Aorta (tissue), 5 donors: ENCODE data around the gene ZNF681. TPM values are rescaled to one million over a fixed set of nuclear protein-coding genes. Genes with fewer than 3 reads are reported as not detected.

ENCODE experiments used
- ATAC-seq: fragments of 200-7000 bp; cut with Tn5 transposase; one replicate; pipeline ENCODE4 v1.9.1; 2022; ENCODE audit warnings: moderate library complexity; ENCODE audit not compliant: low FRiP score
- DNase-seq, 2 donors: peaks; one replicate each; pipeline ENCODE4 v3.0.0-alpha.2; 2020
- H3K27ac ChIP-seq, 2 donors: one replicate each; pipeline ENCODE4 v1.5.1; 2013; ENCODE audit warnings: low read length in 2 of 2, mild to moderate bottlenecking in 2 of 2, moderate library complexity in 2 of 2, control low read depth in 1 of 2, inconsistent platforms in 1 of 2, low read depth in 1 of 2
- H3K27me3 ChIP-seq, 2 donors: one replicate each; pipeline ENCODE4 v1.6.1; 2013; ENCODE audit warnings: control low read depth in 1 of 2, low read length in 1 of 2, mild to moderate bottlenecking in 1 of 2, moderate library complexity in 1 of 2; ENCODE audit not compliant: insufficient read depth in 2 of 2, control insufficient read depth in 1 of 2
- H3K36me3 ChIP-seq, 2 donors: one replicate each; pipeline ENCODE4 v1.6.1; 2013; ENCODE audit warnings: control low read depth in 1 of 2, low read length in 1 of 2, mild to moderate bottlenecking in 1 of 2; ENCODE audit not compliant: insufficient read depth in 2 of 2, control insufficient read depth in 1 of 2
- H3K4me1 ChIP-seq, 2 donors: one replicate each; pipeline ENCODE4 v1.6.1; 2013; ENCODE audit warnings: low read length in 2 of 2, control low read depth in 1 of 2, mild to moderate bottlenecking in 1 of 2, moderate library complexity in 1 of 2; ENCODE audit not compliant: insufficient read depth in 2 of 2, control insufficient read depth in 1 of 2
- H3K4me3 ChIP-seq, 2 donors: one replicate each; pipeline ENCODE4 v1.5.1; 2013; ENCODE audit warnings: low read length in 2 of 2, control low read depth in 1 of 2, mild to moderate bottlenecking in 1 of 2
- H3K9me3 ChIP-seq: one replicate; pipeline ENCODE4 v1.6.1; 2013; ENCODE audit warnings: mild to moderate bottlenecking, low read length; ENCODE audit not compliant: control insufficient read depth
- WGBS, 2 donors: extraction: QIAGEN DNeasy Blood & Tissue Kit; methylation state at CpG; one replicate each; pipeline ENCODE4 v1.1.7; 2013; 5-methylcytosine and 5-hydroxymethylcytosine counted together
- intact Hi-C, 2 donors: fragments of 100-400 bp; cut with DNase I; formaldehyde crosslinking; loops; one replicate each; pipeline versions ENCODE4 v1.14.2 to v1.15.0; 2022
- polyA plus RNA-seq, 2 donors: library from polyadenylated mRNA; stranded (reverse); fragments of 200-250 nt; gene quantifications; one replicate each; pipeline ENCODE4 v1.2.3, GENCODE V29; 2013
- total RNA-seq, 2 donors: library from RNA; stranded (reverse); fragmentation: NEBNext Ultra II Directional; extraction: Animal tissue kit (Norgen Biotek cat#: 25700); gene quantifications; one replicate each; pipeline ENCODE4 v1.2.1, GENCODE V29; 2021
- donor health status: healthy with polysubstance abuse.
- donor health status: Bipolar disorder and iron deficiency.
- donor health status: DM: no; HTN: no; CAD: no.
- donor health status: DM: no; HTN: no; CAD: no.
- donor health status: DM: yes; HTN: yes; CAD: no.

ZNF681 gene
- total and polyA plus RNA-seq, 4 donors, result 0.31 to 3.0 (median 0.91) TPM; not detected in 1

DNA sequence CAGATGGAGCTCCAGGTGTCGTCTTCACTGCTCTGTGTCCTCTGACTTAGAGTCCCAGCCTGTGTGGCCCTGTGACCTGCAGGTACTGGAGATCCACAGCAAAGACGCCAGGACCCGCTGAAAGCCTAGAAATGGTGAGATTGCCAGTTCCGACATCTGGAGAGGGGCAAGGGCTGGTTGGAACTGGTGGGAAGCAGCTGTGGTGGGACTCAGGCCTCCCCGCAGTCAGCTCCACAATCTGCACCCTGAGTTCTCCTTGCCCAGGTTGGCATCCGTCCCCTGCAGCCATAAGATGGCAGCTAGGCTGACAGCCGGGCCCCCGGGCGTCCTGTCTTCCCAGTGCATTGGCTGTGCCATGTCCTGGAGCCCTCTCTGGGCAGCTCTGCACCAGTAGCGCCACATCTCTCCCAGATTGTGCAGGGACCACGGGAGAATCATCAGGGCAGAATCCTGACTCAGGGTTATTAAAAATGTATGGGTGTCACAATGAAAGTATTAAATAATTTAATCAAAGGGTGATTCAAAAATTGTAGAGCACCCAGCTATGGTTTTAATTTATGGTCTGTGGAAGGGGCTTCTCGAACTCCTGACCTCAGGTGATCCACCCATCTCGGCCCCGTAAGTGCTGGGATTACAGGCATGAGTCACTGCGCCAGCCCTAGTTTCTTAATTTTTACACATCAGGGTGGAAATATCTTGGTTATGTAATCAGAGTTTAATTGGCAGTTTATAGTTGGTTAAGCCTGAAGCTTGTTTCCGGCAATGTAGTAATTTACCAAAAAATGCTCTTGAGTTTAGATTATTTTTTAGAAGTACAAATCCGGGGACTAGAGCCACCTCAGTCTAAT, 32.2 kb upstream of the ZNF681 start:
- no peaks in the 10 kb centered on the region for H3K36me3 ChIP-seq
- 81 to 84% methylated on average over 17 of the region's 17 CpGs for WGBS, 2 donors
- H3K27ac ChIP-seq, result no peak overlapping the region
- no peak for ATAC-seq
- intact Hi-C loops, result no loop called here
- peaks cover 1% of the 10 kb centered on the region for H3K9me3 ChIP-seq
- no peaks in the 10 kb centered on the region for H3K27me3 ChIP-seq
- DNase-seq, result no peak
- H3K4me3 ChIP-seq, result no peak overlapping the region
- H3K4me1 ChIP-seq, result no peaks in the 10 kb centered on the region

DNA sequence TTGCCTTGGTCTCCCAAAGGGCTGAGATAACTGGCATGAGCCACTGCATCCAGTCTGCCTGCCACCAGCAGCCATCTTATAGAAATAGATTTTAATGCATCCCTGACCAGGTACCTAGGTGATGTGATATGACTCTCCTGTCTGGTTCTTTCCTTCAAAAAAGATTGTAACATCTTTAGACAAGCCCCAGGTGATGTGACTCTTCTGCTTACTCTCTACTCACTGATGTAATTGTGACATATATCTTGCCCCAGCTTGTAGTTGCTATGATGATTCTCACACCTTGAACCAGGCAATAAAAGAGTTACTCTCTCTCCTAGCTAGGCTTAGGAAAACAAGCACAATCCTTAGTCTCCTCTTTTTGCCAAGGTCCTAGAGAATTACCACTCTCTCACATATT, 30.6 kb upstream of the ZNF681 start:
- ATAC-seq, result no peak
- Histone ChIP-seq H3K9me3 (no peaks in the 10 kb centered on the region), H3K4me1 (no peaks in the 10 kb centered on the region), H3K36me3 (no peaks in the 10 kb centered on the region), H3K27ac (no peak overlapping the region), H3K27me3 (no peaks in the 10 kb centered on the region), H3K4me3 (no peak overlapping the region)
- intact Hi-C loops, result no loop called here
- no peak for DNase-seq

DNA sequence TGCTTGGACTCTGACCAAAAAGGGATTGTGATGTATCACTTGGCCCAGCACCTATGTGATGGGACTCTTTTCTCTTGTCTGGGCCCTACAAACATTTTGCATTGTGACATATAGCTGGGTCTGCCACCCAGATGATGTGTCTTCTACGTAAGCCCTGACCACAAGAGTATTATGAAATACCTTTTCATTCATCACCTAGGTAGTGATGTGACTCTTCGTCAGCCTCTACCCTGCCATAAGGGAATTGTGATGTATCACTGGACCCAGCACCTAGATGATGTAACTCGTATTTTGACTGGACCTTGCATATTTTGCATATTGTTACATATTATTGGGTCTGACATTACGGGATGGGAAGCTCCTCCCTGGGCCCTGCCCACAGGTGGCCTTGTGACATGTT, 29.7 kb upstream of the ZNF681 start:
- no peaks in the 10 kb centered on the region for H3K27me3 ChIP-seq
- WGBS, 2 donors, result 96 to 97% methylated on average over 4 of the region's 4 CpGs
- intact Hi-C loops, result no loop called here
- H3K4me1 ChIP-seq, result no peaks in the 10 kb centered on the region
- no peak for DNase-seq
- H3K4me3 ChIP-seq, result no peak overlapping the region
- H3K9me3 ChIP-seq, result no peaks in the 10 kb centered on the region
- no peak for ATAC-seq
- H3K27ac ChIP-seq, result no peak overlapping the region
- H3K36me3 ChIP-seq, result no peaks in the 10 kb centered on the region

DNA sequence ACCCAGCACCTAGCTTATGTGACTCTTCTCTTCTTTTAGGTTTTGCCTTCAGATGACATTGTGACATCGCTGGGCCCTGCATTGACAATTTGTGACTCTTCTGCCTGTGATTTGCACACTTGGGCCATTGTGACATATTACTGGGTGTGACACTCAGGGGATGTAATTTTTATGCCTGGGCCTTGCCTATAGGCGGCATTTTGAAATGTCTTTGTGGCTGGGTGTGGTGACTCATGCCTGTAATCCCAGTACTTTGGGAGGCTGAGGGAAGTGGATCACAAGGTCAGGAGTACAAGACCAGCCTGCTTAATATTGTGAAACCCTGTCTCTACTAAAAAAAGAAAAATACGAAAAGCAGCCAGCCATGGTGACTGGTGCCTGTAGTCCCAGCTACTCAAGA, 28.4 kb upstream of the ZNF681 start:
- H3K9me3 ChIP-seq, result no peaks in the 10 kb centered on the region
- no peak for DNase-seq
- no peak overlapping the region for H3K27ac ChIP-seq
- H3K27me3 ChIP-seq, result no peaks in the 10 kb centered on the region
- no peak for ATAC-seq
- no peaks in the 10 kb centered on the region for H3K36me3 ChIP-seq
- WGBS, 2 donors, result 92 to 96% methylated on average over 3 of the region's 3 CpGs
- no peaks in the 10 kb centered on the region for H3K4me1 ChIP-seq
- no peak overlapping the region for H3K4me3 ChIP-seq
- intact Hi-C loops, result no loop called here

DNA sequence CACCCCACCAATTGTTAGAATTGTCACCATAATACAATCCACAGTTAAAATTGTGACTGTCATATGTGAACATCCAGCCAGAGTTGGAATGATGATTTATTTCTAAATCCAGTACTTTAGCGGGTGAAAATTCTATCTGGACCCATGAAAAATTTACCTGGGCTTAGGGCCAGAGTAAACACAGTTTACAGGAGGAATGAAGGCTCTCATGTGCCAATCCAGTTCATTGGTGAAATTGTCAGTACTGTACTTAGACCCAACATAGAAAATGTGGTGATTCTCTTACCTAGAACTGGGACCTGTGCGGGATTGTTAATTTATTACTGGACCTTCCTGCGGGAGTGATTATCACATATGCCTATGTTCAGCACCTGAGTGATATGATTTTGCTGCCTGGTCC, 27.3 kb upstream of the ZNF681 start:
- H3K4me3 ChIP-seq, result no peak overlapping the region
- no peak for DNase-seq
- H3K9me3 ChIP-seq, result no peaks in the 10 kb centered on the region
- H3K27me3 ChIP-seq, result no peaks in the 10 kb centered on the region
- intact Hi-C loops, result no loop called here
- WGBS, 2 donors, result 48 to 59% methylated on average over 3 of the region's 3 CpGs
- no peak for ATAC-seq
- no peaks in the 10 kb centered on the region for H3K4me1 ChIP-seq
- peaks cover 0 to 3% of the 10 kb centered on the region in 2 donors for H3K36me3 ChIP-seq
- no peak overlapping the region for H3K27ac ChIP-seq

DNA sequence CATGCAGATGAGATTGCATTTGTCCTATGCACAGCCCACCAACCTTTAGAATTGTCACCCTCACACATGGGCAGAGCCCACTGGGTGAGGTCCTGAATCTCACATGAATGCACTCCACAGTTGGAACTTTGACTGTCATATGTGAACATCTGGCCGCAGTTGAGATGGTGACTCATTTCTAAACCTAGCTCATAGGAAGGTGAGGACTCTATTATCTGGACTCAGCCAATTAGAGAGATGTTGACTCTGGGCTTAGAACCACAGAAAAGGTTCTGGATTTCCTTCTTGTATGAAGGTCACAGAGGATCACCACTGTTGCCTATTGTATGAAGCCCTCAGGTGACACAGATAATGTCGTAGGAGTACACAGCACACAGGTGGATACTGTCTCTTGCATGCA, 25.6 kb upstream of the ZNF681 start:
- WGBS, 2 donors, result 43 to 46% methylated on average over 2 of the region's 2 CpGs
- Histone ChIP-seq H3K27me3 (no peaks in the 10 kb centered on the region), H3K27ac (no peak overlapping the region), H3K4me3 (no peak overlapping the region), H3K36me3 (peaks cover 0 to 3% of the 10 kb centered on the region in 2 donors), H3K9me3 (no peaks in the 10 kb centered on the region), H3K4me1 (no peaks in the 10 kb centered on the region)
- no peak for DNase-seq
- ATAC-seq, result no peak
- intact Hi-C loops, result no loop called here

DNA sequence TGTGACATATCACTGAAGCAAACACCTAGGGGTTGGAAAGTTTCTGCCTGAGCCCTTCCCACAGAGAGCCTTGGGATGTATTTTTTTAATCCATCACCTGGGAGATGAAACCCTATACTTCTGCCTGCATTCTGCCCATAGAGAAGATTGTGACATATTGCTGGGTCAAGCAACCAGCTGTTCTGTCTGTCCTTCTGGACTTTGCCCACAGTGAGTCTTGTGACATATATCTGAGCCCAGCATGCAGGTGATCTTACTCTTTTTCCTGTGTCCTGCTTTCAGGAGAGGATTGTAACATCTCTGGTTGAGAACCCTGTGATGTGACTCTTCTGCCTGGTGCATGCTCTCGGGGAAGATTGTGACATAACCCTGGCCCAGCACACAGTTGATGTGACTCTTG, 24.9 kb upstream of the ZNF681 start:
- WGBS, 2 donors, result 0% methylated on average over 1 of the region's 1 CpG
- ATAC-seq (no peak), DNase-seq (no peak)
- intact Hi-C loops, result no loop called here
- H3K27me3 ChIP-seq, result no peaks in the 10 kb centered on the region
- no peak overlapping the region for H3K27ac ChIP-seq
- H3K9me3 ChIP-seq, result no peaks in the 10 kb centered on the region
- peaks cover 0 to 3% of the 10 kb centered on the region in 2 donors for H3K36me3 ChIP-seq
- H3K4me3 ChIP-seq, result no peak overlapping the region
- no peaks in the 10 kb centered on the region for H3K4me1 ChIP-seq

DNA sequence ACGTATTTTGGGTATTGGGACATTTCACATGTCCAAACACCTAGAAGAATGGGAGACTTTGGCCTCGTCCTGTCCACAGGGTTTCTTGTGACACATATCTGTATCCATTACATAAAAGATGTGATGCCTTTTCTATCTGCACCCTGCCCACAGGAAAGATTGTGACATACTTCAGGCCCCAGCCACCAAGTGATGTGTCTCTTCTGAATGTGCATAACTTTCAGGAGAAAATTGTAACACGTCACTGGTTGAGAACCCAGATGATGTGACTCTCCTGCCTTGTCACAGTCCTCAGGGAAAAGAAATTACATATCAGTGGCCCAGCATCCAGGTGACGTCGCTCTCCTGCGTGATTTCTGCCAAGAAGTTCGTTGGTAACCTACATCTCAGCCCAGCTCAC, 21.0 kb upstream of the ZNF681 start:
- H3K9me3 ChIP-seq, result peaks cover 1% of the 10 kb centered on the region
- H3K27me3 ChIP-seq, result no peaks in the 10 kb centered on the region
- ATAC-seq (no peak), DNase-seq (no peak)
- no peak overlapping the region for H3K4me3 ChIP-seq
- intact Hi-C loops, result no loop called here
- no peak overlapping the region for H3K27ac ChIP-seq
- WGBS, 2 donors, result 92 to 94% methylated on average over 7 of the region's 7 CpGs
- H3K36me3 ChIP-seq, result peaks cover 0 to 6% of the 10 kb centered on the region in 2 donors
- H3K4me1 ChIP-seq, result no peaks in the 10 kb centered on the region

DNA sequence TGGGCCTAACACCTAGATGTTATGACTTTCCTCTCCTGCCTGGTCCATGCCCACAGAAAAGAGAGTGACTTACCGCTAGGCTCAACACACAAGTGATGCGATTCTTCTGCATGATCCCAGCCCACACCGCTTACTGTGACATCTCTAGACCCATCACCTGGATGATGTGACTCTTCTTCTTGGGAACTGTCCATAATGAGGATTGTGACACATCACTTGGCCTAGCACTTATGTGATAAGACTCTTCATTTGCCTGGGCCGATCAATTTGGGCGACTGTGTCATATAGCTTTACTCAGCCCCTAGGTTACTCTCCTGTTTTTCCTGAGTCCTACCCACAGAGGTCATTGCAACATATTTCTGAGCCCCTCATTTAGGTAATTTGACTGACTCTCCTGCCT, 19.9 kb upstream of the ZNF681 start:
- Histone ChIP-seq H3K4me1 (no peaks in the 10 kb centered on the region), H3K27ac (no peak overlapping the region), H3K4me3 (no peak overlapping the region), H3K27me3 (no peaks in the 10 kb centered on the region), H3K9me3 (peaks cover 1% of the 10 kb centered on the region), H3K36me3 (peaks cover 4 to 6% of the 10 kb centered on the region in 2 donors)
- DNase-seq, result no peak
- no peak for ATAC-seq
- WGBS, 2 donors, result 98 to 99% methylated on average over 5 of the region's 5 CpGs
- intact Hi-C loops, result no loop called here
